Thyroid gland (tissue), 4 donors: ENCODE results near the gene ZNF302.

Source experiments
- POLR2A ChIP-seq, 2 donors: fragments of 450-650 bp; IDR thresholded peaks; one replicate each; pipeline ENCODE4 v1.6.1; 2017; ENCODE audit warnings: antibody characterized with exemption in 2 of 2, mild to moderate bottlenecking in 2 of 2, moderate library complexity in 1 of 2
- TF ChIP-seq, protein P1 (sequence below), 6 experiments: fragments of 200-600 bp in 3 of 6; fragments of 450-650 bp in 3 of 6; sonication (generic) in 3 of 6; IDR thresholded peaks; one replicate each; pipeline ENCODE4 v1.5.1; 2016 to 2019; ENCODE audit warnings: antibody characterized with exemption in 6 of 6, mild to moderate bottlenecking in 2 of 6, inconsistent platforms in 1 of 6, moderate library complexity in 1 of 6

DNA sequence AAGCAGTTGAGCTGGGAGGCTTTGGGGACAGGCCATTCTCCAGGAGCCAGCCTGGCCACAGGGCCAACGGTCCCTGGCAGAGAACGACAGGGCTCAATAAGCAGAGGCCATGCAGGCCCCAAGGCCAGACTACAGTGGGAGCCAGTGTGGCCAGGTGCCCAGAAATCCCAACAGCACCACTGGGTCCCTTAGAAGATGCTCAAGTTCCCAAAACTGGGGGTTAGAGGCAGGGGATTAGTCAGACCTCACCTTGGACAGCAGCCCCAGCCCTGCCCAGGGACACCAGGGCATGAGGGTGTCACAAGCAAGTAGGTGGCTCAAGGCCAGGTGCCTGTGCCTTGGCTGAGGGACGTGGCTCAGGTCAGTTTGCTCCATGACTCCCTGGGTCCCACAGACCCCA, 13.3 kb upstream of the ZNF302 start:
- TF ChIP-seq, protein P1, sequence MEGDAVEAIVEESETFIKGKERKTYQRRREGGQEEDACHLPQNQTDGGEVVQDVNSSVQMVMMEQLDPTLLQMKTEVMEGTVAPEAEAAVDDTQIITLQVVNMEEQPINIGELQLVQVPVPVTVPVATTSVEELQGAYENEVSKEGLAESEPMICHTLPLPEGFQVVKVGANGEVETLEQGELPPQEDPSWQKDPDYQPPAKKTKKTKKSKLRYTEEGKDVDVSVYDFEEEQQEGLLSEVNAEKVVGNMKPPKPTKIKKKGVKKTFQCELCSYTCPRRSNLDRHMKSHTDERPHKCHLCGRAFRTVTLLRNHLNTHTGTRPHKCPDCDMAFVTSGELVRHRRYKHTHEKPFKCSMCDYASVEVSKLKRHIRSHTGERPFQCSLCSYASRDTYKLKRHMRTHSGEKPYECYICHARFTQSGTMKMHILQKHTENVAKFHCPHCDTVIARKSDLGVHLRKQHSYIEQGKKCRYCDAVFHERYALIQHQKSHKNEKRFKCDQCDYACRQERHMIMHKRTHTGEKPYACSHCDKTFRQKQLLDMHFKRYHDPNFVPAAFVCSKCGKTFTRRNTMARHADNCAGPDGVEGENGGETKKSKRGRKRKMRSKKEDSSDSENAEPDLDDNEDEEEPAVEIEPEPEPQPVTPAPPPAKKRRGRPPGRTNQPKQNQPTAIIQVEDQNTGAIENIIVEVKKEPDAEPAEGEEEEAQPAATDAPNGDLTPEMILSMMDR (IDR thresholded peaks at IDR 0.05) = no peak
- no peak for TF ChIP-seq POLR2A (IDR thresholded peaks at IDR 0.05)
